Neural progenitor cell (in vitro differentiated cells): ENCODE measurements around the gene MDGA2.

ENCODE experiments used
- EZH2 ChIP-seq: fragments of 200-600 bp; sonication (generic); IDR thresholded peaks from 2 replicates; pipeline ENCODE4 v1.6.1; 2017; ENCODE audit warnings: antibody characterized with exemption, mild to moderate bottlenecking, moderate library complexity
- EZH2phosphoT487 ChIP-seq: fragments of 200-600 bp; sonication (generic); IDR thresholded peaks from 2 replicates; pipeline ENCODE4 v1.6.1; 2017; ENCODE audit warnings: antibody characterized with exemption
- TF ChIP-seq, protein P1 (sequence below): fragments of 200-600 bp; sonication (generic); IDR thresholded peaks from 2 replicates; pipeline ENCODE4 v1.5.1; 2017; ENCODE audit warnings: antibody characterized with exemption, mild to moderate bottlenecking

DNA sequence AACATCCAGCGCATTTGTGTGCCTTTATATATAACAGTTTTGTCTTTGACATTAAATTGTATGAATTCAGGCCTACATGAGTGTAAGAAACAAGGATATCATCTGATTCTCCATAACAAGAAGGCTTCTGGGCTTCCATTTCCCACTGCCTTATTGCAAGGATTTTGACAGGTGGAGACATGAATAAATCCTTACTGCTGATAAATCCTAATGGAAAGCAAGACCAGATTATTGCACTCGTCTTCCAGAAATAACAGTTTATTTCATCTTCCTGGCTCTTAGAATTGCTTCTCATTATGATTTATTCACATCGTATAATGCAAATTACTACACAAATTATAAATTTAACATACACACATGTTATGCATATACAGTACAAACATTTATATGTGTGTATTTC is 348.1 kb downstream of the MDGA2 start:
- TF ChIP-seq, protein P1, sequence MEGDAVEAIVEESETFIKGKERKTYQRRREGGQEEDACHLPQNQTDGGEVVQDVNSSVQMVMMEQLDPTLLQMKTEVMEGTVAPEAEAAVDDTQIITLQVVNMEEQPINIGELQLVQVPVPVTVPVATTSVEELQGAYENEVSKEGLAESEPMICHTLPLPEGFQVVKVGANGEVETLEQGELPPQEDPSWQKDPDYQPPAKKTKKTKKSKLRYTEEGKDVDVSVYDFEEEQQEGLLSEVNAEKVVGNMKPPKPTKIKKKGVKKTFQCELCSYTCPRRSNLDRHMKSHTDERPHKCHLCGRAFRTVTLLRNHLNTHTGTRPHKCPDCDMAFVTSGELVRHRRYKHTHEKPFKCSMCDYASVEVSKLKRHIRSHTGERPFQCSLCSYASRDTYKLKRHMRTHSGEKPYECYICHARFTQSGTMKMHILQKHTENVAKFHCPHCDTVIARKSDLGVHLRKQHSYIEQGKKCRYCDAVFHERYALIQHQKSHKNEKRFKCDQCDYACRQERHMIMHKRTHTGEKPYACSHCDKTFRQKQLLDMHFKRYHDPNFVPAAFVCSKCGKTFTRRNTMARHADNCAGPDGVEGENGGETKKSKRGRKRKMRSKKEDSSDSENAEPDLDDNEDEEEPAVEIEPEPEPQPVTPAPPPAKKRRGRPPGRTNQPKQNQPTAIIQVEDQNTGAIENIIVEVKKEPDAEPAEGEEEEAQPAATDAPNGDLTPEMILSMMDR: no peak
- TF ChIP-seq EZH2phosphoT487 (no peak), EZH2 (no peak)
